SKM-1 (cell line): Measurements from ENCODE around the gene NTRK1.

Experiments
- DNase-seq: peaks from one replicate; lab custom pipeline; 2025; ENCODE audit not compliant: unreplicated experiment; lab: John Stamatoyannopoulos, UW

The NTRK1 gene

GRCh38 chr1:156836892-156837291 is 23.8 kb upstream of the NTRK1 start:
- no peak for DNase-seq

- no peak for DNase-seq
Observed at GRCh38 chr1:156838972-156839371, 21.7 kb upstream of the NTRK1 start.

- DNase-seq = no peak
Observed at GRCh38 chr1:156839426-156840109, 21.1 kb upstream of the NTRK1 start.

GRCh38 chr1:156840186-156840897 is 20.3 kb upstream of the NTRK1 start:
- no peak for DNase-seq

GRCh38 chr1:156840898-156841279 is 19.8 kb upstream of the NTRK1 start:
- no peak for DNase-seq

- no peak for DNase-seq
Observed at GRCh38 chr1:156841295-156841855, 19.3 kb upstream of the NTRK1 start.

- DNase-seq = no peak
Observed at GRCh38 chr1:156842618-156843300, 17.9 kb upstream of the NTRK1 start.

- DNase-seq = no peak
Observed at GRCh38 chr1:156844102-156844501, 16.6 kb upstream of the NTRK1 start.

GRCh38 chr1:156844638-156845037 is 16.0 kb upstream of the NTRK1 start:
- no peak for DNase-seq

GRCh38 chr1:156845055-156845952 is 15.4 kb upstream of the NTRK1 start:
- no peak for DNase-seq

GRCh38 chr1:156845953-156846545 is 14.6 kb upstream of the NTRK1 start:
- DNase-seq = no peak

- DNase-seq = no peak
Observed at GRCh38 chr1:156846643-156847042, 14.0 kb upstream of the NTRK1 start.

GRCh38 chr1:156847591-156848460 is 12.8 kb upstream of the NTRK1 start:
- no peak for DNase-seq

- no peak for DNase-seq
Observed at GRCh38 chr1:156848461-156849150, 12.1 kb upstream of the NTRK1 start.

GRCh38 chr1:156849151-156849496 is 11.5 kb upstream of the NTRK1 start:
- DNase-seq = no peak

GRCh38 chr1:156851779-156852417 is 8.8 kb upstream of the NTRK1 start:
- DNase-seq = no peak

GRCh38 chr1:156852418-156852874 is 8.2 kb upstream of the NTRK1 start:
- no peak for DNase-seq

- DNase-seq = no peak
Observed at GRCh38 chr1:156853761-156854160, 6.9 kb upstream of the NTRK1 start.
